H1 (cell line): ENCODE results near the gene FMO5. TPM values are rescaled to one million over a fixed set of nuclear protein-coding genes. Genes with fewer than 3 reads are reported as not detected.

Experiments
- BACH1 ChIP-seq: IDR thresholded peaks from 2 replicates; pipeline ENCODE4 v1.6.1; 2012; ENCODE audit warnings: low read length, improper control_type of control experiment
- EP300 ChIP-seq, 2 experiments: IDR thresholded peaks; 1 replicate in 1 of 2; 2 replicates in 1 of 2; pipeline ENCODE4 v1.6.1; 2011 to 2012; ENCODE audit warnings: low read depth in 2 of 2, low read length in 2 of 2, mild to moderate bottlenecking in 2 of 2, borderline replicate concordance in 1 of 2, inconsistent platforms in 1 of 2, moderate library complexity in 1 of 2
- HDAC6 ChIP-seq: IDR thresholded peaks from one replicate; pipeline ENCODE4 v1.7.1; 2012; ENCODE audit warnings: low read depth, mild to moderate bottlenecking, inconsistent platforms, low read length, moderate library complexity
- SP1 ChIP-seq: IDR thresholded peaks from 2 replicates; pipeline ENCODE4 v1.6.1; 2011; ENCODE audit warnings: low read depth, low read length
- TAF7 ChIP-seq: optimal IDR thresholded peaks from 2 replicates; pipeline ENCODE3; 2011; ENCODE audit warnings: low read depth, mild to moderate bottlenecking, inconsistent platforms, low read length, moderate library complexity, borderline replicate concordance
- polyA plus RNA-seq, 7 experiments: library from polyadenylated mRNA; depleted of rRNA in 3 of 7; stranded (reverse) in 5 of 7; unstranded in 2 of 7; fragments of >200 nt in 5 of 7; fragments of 200-250 nt in 2 of 7; gene quantifications; 1 replicate in 5 of 7; 2 replicates in 1 of 7; 4 replicates in 1 of 7; pipeline versions ENCODE4 v1.2.1 to v1.2.3, GENCODE V29; 2011 to 2013; ENCODE audit warnings: missing spikeins in 2 of 7, mixed read lengths in 2 of 7
- total RNA-seq: library from RNA; stranded (reverse); fragmentation: NEBNext Ultra II Directional; extraction: Animal tissue kit (Norgen Biotek cat#: 25700); gene quantifications from 2 replicates; pipeline ENCODE4 v1.2.1, GENCODE V29; 2021
- TF ChIP-seq, protein P1 (sequence below): fragments of 300-600 bp; sonication (generic); IDR thresholded peaks from 2 replicates; pipeline ENCODE4 v1.7.1; 2012; ENCODE audit warnings: low read length, moderate library complexity, mild to moderate bottlenecking, inconsistent platforms; ENCODE audit not compliant: insufficient replicate concordance

FMO5 gene
- total and polyA plus RNA-seq, 2 of the 8 experiments (the other 6 are each of a cell fraction or from before 2014, with no cell fraction given), result 0.27 to 0.34 TPM

DNA sequence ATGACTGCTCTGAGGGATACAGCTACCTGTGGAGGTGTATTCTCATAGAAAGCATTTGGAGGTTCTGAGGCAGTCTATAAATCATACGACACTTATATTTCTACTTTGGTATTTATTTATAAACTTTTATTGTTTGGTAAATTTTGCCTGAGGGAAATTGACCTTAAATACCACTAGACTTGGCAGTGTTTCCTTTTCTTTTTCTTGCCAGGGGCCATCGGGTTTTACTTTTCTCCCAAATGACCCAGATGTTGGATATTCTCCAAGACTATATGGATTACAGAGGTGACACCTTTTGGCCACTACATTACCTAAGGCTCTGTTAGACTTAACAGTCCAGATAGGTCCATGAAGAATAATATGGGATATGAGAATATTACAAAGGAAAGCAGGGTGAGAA lies 45.6 kb upstream of the FMO5 start (continued):
- TF ChIP-seq SP1, result no peak
- no peak for TF ChIP-seq BACH1
- TF ChIP-seq EP300 (IDR thresholded peaks at IDR 0.05; ENCODE audit: borderline replicate concordance in 1 of 2, low read depth in 2 of 2, low read length in 2 of 2), result no peak
- no peak for TF ChIP-seq HDAC6
- TF ChIP-seq TAF7, result no peak
- TF ChIP-seq, protein P1, sequence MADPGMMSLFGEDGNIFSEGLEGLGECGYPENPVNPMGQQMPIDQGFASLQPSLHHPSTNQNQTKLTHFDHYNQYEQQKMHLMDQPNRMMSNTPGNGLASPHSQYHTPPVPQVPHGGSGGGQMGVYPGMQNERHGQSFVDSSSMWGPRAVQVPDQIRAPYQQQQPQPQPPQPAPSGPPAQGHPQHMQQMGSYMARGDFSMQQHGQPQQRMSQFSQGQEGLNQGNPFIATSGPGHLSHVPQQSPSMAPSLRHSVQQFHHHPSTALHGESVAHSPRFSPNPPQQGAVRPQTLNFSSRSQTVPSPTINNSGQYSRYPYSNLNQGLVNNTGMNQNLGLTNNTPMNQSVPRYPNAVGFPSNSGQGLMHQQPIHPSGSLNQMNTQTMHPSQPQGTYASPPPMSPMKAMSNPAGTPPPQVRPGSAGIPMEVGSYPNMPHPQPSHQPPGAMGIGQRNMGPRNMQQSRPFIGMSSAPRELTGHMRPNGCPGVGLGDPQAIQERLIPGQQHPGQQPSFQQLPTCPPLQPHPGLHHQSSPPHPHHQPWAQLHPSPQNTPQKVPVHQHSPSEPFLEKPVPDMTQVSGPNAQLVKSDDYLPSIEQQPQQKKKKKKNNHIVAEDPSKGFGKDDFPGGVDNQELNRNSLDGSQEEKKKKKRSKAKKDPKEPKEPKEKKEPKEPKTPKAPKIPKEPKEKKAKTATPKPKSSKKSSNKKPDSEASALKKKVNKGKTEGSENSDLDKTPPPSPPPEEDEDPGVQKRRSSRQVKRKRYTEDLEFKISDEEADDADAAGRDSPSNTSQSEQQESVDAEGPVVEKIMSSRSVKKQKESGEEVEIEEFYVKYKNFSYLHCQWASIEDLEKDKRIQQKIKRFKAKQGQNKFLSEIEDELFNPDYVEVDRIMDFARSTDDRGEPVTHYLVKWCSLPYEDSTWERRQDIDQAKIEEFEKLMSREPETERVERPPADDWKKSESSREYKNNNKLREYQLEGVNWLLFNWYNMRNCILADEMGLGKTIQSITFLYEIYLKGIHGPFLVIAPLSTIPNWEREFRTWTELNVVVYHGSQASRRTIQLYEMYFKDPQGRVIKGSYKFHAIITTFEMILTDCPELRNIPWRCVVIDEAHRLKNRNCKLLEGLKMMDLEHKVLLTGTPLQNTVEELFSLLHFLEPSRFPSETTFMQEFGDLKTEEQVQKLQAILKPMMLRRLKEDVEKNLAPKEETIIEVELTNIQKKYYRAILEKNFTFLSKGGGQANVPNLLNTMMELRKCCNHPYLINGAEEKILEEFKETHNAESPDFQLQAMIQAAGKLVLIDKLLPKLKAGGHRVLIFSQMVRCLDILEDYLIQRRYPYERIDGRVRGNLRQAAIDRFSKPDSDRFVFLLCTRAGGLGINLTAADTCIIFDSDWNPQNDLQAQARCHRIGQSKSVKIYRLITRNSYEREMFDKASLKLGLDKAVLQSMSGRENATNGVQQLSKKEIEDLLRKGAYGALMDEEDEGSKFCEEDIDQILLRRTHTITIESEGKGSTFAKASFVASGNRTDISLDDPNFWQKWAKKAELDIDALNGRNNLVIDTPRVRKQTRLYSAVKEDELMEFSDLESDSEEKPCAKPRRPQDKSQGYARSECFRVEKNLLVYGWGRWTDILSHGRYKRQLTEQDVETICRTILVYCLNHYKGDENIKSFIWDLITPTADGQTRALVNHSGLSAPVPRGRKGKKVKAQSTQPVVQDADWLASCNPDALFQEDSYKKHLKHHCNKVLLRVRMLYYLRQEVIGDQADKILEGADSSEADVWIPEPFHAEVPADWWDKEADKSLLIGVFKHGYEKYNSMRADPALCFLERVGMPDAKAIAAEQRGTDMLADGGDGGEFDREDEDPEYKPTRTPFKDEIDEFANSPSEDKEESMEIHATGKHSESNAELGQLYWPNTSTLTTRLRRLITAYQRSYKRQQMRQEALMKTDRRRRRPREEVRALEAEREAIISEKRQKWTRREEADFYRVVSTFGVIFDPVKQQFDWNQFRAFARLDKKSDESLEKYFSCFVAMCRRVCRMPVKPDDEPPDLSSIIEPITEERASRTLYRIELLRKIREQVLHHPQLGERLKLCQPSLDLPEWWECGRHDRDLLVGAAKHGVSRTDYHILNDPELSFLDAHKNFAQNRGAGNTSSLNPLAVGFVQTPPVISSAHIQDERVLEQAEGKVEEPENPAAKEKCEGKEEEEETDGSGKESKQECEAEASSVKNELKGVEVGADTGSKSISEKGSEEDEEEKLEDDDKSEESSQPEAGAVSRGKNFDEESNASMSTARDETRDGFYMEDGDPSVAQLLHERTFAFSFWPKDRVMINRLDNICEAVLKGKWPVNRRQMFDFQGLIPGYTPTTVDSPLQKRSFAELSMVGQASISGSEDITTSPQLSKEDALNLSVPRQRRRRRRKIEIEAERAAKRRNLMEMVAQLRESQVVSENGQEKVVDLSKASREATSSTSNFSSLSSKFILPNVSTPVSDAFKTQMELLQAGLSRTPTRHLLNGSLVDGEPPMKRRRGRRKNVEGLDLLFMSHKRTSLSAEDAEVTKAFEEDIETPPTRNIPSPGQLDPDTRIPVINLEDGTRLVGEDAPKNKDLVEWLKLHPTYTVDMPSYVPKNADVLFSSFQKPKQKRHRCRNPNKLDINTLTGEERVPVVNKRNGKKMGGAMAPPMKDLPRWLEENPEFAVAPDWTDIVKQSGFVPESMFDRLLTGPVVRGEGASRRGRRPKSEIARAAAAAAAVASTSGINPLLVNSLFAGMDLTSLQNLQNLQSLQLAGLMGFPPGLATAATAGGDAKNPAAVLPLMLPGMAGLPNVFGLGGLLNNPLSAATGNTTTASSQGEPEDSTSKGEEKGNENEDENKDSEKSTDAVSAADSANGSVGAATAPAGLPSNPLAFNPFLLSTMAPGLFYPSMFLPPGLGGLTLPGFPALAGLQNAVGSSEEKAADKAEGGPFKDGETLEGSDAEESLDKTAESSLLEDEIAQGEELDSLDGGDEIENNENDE, result no peak
